Measurements from ENCODE around the gene COX4I1. TPM values are rescaled to one million over a fixed set of nuclear protein-coding genes. Genes with fewer than 3 reads are reported as not detected.

The COX4I1 gene
- total and polyA plus RNA-seq, 9 of the 15 experiments (the other 6 are each of a cell fraction or from before 2014, with no cell fraction given), result 651 to 2,356 (median 1,032) TPM

- WGBS (ENCODE audit: insufficient coverage, low coverage, missing lambda C conversion rate), result 4% methylated on average over 7 of the region's 7 CpGs
- CTCF ChIA-PET (ENCODE audit: low intra/inter-chr PET ratio), result no interaction called here
- H3K27ac ChIP-seq (ENCODE audit: extremely low read depth, low read depth, low read length), result no peak overlapping the region
- FAIRE-seq, result no peak
- BruUV-seq (replicated peaks), result no TSS peak
- POLR2A ChIA-PET, result no interaction called here
- no peak for TF ChIP-seq BRD9 (IDR thresholded peaks at IDR 0.05; ENCODE audit: low read depth, partially characterized antibody)
- no peak for TF ChIP-seq BACH1 (tag; IDR thresholded peaks at IDR 0.05)
- TF ChIP-seq MXI1 (IDR thresholded peaks at IDR 0.05; ENCODE audit: low read depth, low read length), result no peak
- no peak for TF ChIP-seq NUFIP1 (IDR thresholded peaks at IDR 0.05; ENCODE audit: partially characterized antibody)
- TF ChIP-seq ZNF668 (CRISPR knock-in tag; IDR thresholded peaks at IDR 0.05), result no peak
- TF ChIP-seq THAP7 (CRISPR knock-in tag; IDR thresholded peaks at IDR 0.05), result no peak
- no peak for TF ChIP-seq ESRRB (CRISPR knock-in tag; IDR thresholded peaks at IDR 0.05; ENCODE audit: borderline replicate concordance)
- TF ChIP-seq SNAPC5 (CRISPR knock-in tag; IDR thresholded peaks at IDR 0.05), result no peak
- TF ChIP-seq FOXO4 (CRISPR knock-in tag; IDR thresholded peaks at IDR 0.05), result no peak
- no peak for TF ChIP-seq ZBTB33 (CRISPR knock-in tag; IDR thresholded peaks at IDR 0.05)
- no peak for TF ChIP-seq PHF8 (IDR thresholded peaks at IDR 0.05; ENCODE audit: borderline replicate concordance, low read length)
- no peak overlapping the region for H3K4me3 ChIP-seq
- no peak for DNase-seq (ENCODE audit: extremely low read depth in 1 of 4, low spot score in 3 of 4)
- in situ Hi-C loops (cut with MboI) (no loop called here), intact Hi-C loops (cut with micrococcal nuclease) (no loop called here)
- H3K4me2 ChIP-seq (ENCODE audit: insufficient read depth, low read length), result no peak overlapping the region
- no peaks in the 10 kb centered on the region for H3K9me3 ChIP-seq (replicated peaks; ENCODE audit: control insufficient read depth, insufficient read depth, low read depth, low read length)
- peaks cover 6% of the 10 kb centered on the region for H3K9me1 ChIP-seq (ENCODE audit: control insufficient read depth, insufficient read depth, low read length)
- H3K9ac ChIP-seq (ENCODE audit: insufficient read depth in 1 of 2, low read depth in 2 of 2, low read length in 2 of 2), result no peak overlapping the region
- H3K79me2 ChIP-seq (ENCODE audit: control insufficient read depth, insufficient read depth, low read length), result no peaks in the 10 kb centered on the region
- peaks cover 0 to 35% of the 10 kb centered on the region in 2 experiments; a peak in 2 of 5 replicates for H3K4me1 ChIP-seq (replicated peaks in 1 of 2; ENCODE audit: control insufficient read depth in 2 of 2, insufficient read depth in 2 of 2, low read length in 2 of 2)
- ATAC-seq, result no peak
- H3K36me3 ChIP-seq (ENCODE audit: control insufficient read depth, insufficient read depth, low read length), result no peaks in the 10 kb centered on the region
- H3K27me3 ChIP-seq (ENCODE audit: control insufficient read depth in 2 of 2, insufficient read depth in 2 of 2, low read length in 2 of 2), result peaks cover 46 to 88% of the 10 kb centered on the region in 2 experiments; a peak in 4 of 5 replicates
- H2AFZ ChIP-seq (ENCODE audit: low read depth, low read length), result no peak overlapping the region
- peaks cover 35% of the 10 kb centered on the region for H4K20me1 ChIP-seq (replicated peaks; ENCODE audit: control insufficient read depth, insufficient read depth, low read length)
Measured at GRCh38 chr16:85754413-85754812, 45.1 kb upstream of the COX4I1 start.
